Measurements from ENCODE around the gene ATP11A.

Gene ATP11A

GRCh38 chr13:112808377-112809140 is 118.7 kb downstream of the ATP11A start:
- no peak overlapping the region for H2AFZ ChIP-seq (ENCODE audit: insufficient read depth, low read length, poor library complexity)
- no peak overlapping the region for H4K12ac ChIP-seq (ENCODE audit: low read depth, low read length)
- H2BK120ac ChIP-seq (ENCODE audit: insufficient read depth, low read length, poor library complexity): no peak overlapping the region
- H3K9me3 ChIP-seq (ENCODE audit: insufficient read depth, low read depth, low read length): peaks cover 2% of the 10 kb centered on the region
- no peak overlapping the region for H3K14ac ChIP-seq (ENCODE audit: low read length)
- no peak overlapping the region for H3K9ac ChIP-seq (ENCODE audit: low read length)
- no peaks in the 10 kb centered on the region for H3K27me3 ChIP-seq (ENCODE audit: insufficient read depth, low read length)
- H2BK12ac ChIP-seq (ENCODE audit: low read length): no peak overlapping the region
- no peak overlapping the region for H3K4me2 ChIP-seq (ENCODE audit: low read length)
- H3K4ac ChIP-seq (ENCODE audit: low read depth, low read length): no peak overlapping the region
- no peak overlapping the region for H4K8ac ChIP-seq (ENCODE audit: low read depth, low read length)
- no peak overlapping the region for H4K91ac ChIP-seq (ENCODE audit: low read depth, low read length)
- no peak overlapping the region for H3K18ac ChIP-seq (ENCODE audit: low read length)
- no peak overlapping the region for H3K27ac ChIP-seq (ENCODE audit: low read depth, low read length)
- H2BK5ac ChIP-seq (ENCODE audit: low read depth, low read length, poor library complexity): no peak overlapping the region
- no CpG with 5 or more reads among the region's 26 CpGs for WGBS (ENCODE audit: extremely low coverage, insufficient coverage, insufficient read length)
- no peaks in the 10 kb centered on the region for H3K79me2 ChIP-seq (ENCODE audit: control insufficient read depth, insufficient read depth, low read length, poor library complexity)
- DNase-seq: no peak
- no peak overlapping the region for H2AK5ac ChIP-seq (ENCODE audit: low read length)
- peaks cover 0 to 2% of the 10 kb centered on the region in 2 experiments for H3K4me1 ChIP-seq (ENCODE audit: control insufficient read depth in 1 of 2, insufficient read depth in 2 of 2, low read length in 2 of 2)
- H3K36me3 ChIP-seq (ENCODE audit: control insufficient read depth in 1 of 2, insufficient read depth in 2 of 2, low read length in 2 of 2): peaks cover 27 to 30% of the 10 kb centered on the region in 2 experiments
- no peaks in the 10 kb centered on the region for H3K79me1 ChIP-seq (ENCODE audit: low read length)
- no peak overlapping the region for H3K4me3 ChIP-seq (ENCODE audit: low read depth, low read length)
- no peak overlapping the region for H3K23ac ChIP-seq (ENCODE audit: low read length)

DNA sequence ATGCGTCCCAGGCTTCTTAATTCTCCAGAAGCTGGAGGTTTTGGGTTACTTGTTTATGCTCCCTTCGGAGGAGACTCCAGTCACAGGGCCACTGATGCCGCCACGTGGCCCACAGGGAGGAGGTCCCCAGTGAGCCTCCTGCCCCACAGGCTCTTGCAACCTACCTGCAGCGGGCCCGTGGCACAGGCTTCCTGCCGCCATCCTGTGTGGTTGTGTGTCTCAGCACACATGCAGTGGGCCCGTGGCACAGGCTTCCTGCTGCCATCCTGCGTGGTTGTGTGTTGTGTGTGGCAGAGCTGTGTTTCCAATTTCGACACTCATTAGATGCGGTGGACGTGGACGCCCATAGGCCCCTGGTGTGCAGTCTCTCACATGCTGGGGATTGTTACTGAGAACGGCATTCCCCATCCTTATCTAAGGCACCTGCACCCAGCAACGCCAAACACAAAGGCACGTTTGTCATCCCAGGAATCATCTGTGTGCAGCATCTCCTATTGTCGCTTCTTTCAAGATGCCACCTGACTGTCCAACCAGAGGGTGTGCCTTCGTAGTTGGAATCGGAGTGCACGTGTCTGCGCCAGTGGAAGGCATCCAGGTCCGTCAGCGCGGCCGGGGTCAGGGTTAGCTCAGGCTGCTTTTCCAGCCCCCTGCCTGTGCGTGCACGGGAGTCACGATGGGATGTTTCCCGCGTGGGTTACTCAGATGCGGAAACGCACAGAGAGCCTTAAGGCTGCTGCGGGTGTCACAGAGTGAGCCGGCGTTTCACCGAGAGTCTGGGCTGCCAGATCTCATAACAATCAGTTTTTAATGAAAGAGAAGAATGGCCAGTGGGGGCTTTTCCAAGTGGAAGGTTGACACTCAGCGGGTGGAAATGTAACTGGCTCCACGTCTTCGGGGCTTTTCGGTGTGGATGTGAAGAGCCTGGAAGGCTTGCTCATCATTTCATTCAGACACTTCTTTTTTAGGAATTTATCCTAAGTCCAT is 119.8 kb downstream of the ATP11A start:
- H3K36me3 ChIP-seq (ENCODE audit: control insufficient read depth in 1 of 2, insufficient read depth in 2 of 2, low read length in 2 of 2): peaks cover 27 to 31% of the 10 kb centered on the region in 2 experiments
- no peak overlapping the region for H3K9ac ChIP-seq (ENCODE audit: low read length)
- no peak overlapping the region for H2BK12ac ChIP-seq (ENCODE audit: low read length)
- H2BK5ac ChIP-seq (ENCODE audit: low read depth, low read length, poor library complexity): no peak overlapping the region
- no peak overlapping the region for H3K23ac ChIP-seq (ENCODE audit: low read length)
- no CpG with 5 or more reads among the region's 40 CpGs for WGBS (ENCODE audit: extremely low coverage, insufficient coverage, insufficient read length)
- peaks cover 0 to 2% of the 10 kb centered on the region in 2 experiments for H3K4me1 ChIP-seq (ENCODE audit: control insufficient read depth in 1 of 2, insufficient read depth in 2 of 2, low read length in 2 of 2)
- no peak overlapping the region for H3K14ac ChIP-seq (ENCODE audit: low read length)
- H3K4ac ChIP-seq (ENCODE audit: low read depth, low read length): no peak overlapping the region
- no peak overlapping the region for H4K12ac ChIP-seq (ENCODE audit: low read depth, low read length)
- H4K8ac ChIP-seq (ENCODE audit: low read depth, low read length): no peak overlapping the region
- H3K79me1 ChIP-seq (ENCODE audit: low read length): no peaks in the 10 kb centered on the region
- H3K4me3 ChIP-seq (ENCODE audit: low read depth, low read length): peak overlapping the region; percentile 12
- H3K9me3 ChIP-seq (ENCODE audit: insufficient read depth, low read depth, low read length): peaks cover 5% of the 10 kb centered on the region
- no peak overlapping the region for H2AK5ac ChIP-seq (ENCODE audit: low read length)
- no peak overlapping the region for H3K4me2 ChIP-seq (ENCODE audit: low read length)
- H3K18ac ChIP-seq (ENCODE audit: low read length): no peak overlapping the region
- no peak overlapping the region for H3K27ac ChIP-seq (ENCODE audit: low read depth, low read length)
- no peaks in the 10 kb centered on the region for H3K79me2 ChIP-seq (ENCODE audit: control insufficient read depth, insufficient read depth, low read length, poor library complexity)
- H2BK120ac ChIP-seq (ENCODE audit: insufficient read depth, low read length, poor library complexity): no peak overlapping the region
- no peak overlapping the region for H4K91ac ChIP-seq (ENCODE audit: low read depth, low read length)
- DNase-seq: peak; percentile 62 to 88
- no peak overlapping the region for H2AFZ ChIP-seq (ENCODE audit: insufficient read depth, low read length, poor library complexity)
- no peaks in the 10 kb centered on the region for H3K27me3 ChIP-seq (ENCODE audit: insufficient read depth, low read length)

DNA sequence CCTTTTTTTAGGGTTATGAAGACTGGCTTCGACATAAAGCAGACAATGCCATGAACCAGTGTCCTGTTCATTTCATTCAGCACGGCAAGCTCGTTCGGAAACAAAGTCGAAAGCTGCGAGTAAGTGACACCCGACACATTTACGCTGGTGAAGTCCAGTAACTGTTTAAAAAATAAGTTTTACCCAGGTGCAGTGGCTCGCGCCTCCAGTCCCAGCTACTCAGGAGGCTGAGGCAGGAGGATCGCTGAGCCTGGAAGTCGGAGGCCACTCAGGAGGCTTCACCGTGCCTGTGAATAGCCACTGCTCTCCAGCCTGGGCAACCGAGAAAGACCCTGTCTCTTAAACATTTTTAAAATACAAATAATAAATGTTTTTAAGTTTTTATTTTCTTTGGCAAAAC is 120.8 kb downstream of the ATP11A start:
- no peak overlapping the region for H3K4ac ChIP-seq (ENCODE audit: low read depth, low read length)
- H3K36me3 ChIP-seq (ENCODE audit: control insufficient read depth in 1 of 2, insufficient read depth in 2 of 2, low read length in 2 of 2): peaks cover 27 to 34% of the 10 kb centered on the region in 2 experiments
- H2BK120ac ChIP-seq (ENCODE audit: insufficient read depth, low read length, poor library complexity): no peak overlapping the region
- WGBS (ENCODE audit: extremely low coverage, insufficient coverage, insufficient read length): no CpG with 5 or more reads among the region's 14 CpGs
- no peaks in the 10 kb centered on the region for H3K79me1 ChIP-seq (ENCODE audit: low read length)
- H3K4me3 ChIP-seq (ENCODE audit: low read depth, low read length): no peak overlapping the region
- H3K9me3 ChIP-seq (ENCODE audit: insufficient read depth, low read depth, low read length): peaks cover 6% of the 10 kb centered on the region
- H3K27ac ChIP-seq (ENCODE audit: low read depth, low read length): no peak overlapping the region
- H3K9ac ChIP-seq (ENCODE audit: low read length): no peak overlapping the region
- no peak overlapping the region for H3K18ac ChIP-seq (ENCODE audit: low read length)
- H4K8ac ChIP-seq (ENCODE audit: low read depth, low read length): no peak overlapping the region
- H2BK12ac ChIP-seq (ENCODE audit: low read length): no peak overlapping the region
- H3K79me2 ChIP-seq (ENCODE audit: control insufficient read depth, insufficient read depth, low read length, poor library complexity): no peaks in the 10 kb centered on the region
- no peak overlapping the region for H2AFZ ChIP-seq (ENCODE audit: insufficient read depth, low read length, poor library complexity)
- H2AK5ac ChIP-seq (ENCODE audit: low read length): no peak overlapping the region
- H3K14ac ChIP-seq (ENCODE audit: low read length): no peak overlapping the region
- no peaks in the 10 kb centered on the region for H3K27me3 ChIP-seq (ENCODE audit: insufficient read depth, low read length)
- no peak overlapping the region for H4K12ac ChIP-seq (ENCODE audit: low read depth, low read length)
- H4K91ac ChIP-seq (ENCODE audit: low read depth, low read length): no peak overlapping the region
- H3K4me2 ChIP-seq (ENCODE audit: low read length): no peak overlapping the region
- peaks cover 0 to 7% of the 10 kb centered on the region in 2 experiments for H3K4me1 ChIP-seq (ENCODE audit: control insufficient read depth in 1 of 2, insufficient read depth in 2 of 2, low read length in 2 of 2)
- no peak overlapping the region for H2BK5ac ChIP-seq (ENCODE audit: low read depth, low read length, poor library complexity)
- DNase-seq: no peak
- H3K23ac ChIP-seq (ENCODE audit: low read length): no peak overlapping the region

GRCh38 chr13:112812306-112813055 is 122.6 kb downstream of the ATP11A start:
- no peak for DNase-seq
- H2BK5ac ChIP-seq (ENCODE audit: low read depth, low read length, poor library complexity): no peak overlapping the region
- no peak overlapping the region for H3K27ac ChIP-seq (ENCODE audit: low read depth, low read length)
- H3K27me3 ChIP-seq (ENCODE audit: insufficient read depth, low read length): no peaks in the 10 kb centered on the region
- no peak overlapping the region for H2BK120ac ChIP-seq (ENCODE audit: insufficient read depth, low read length, poor library complexity)
- no peak overlapping the region for H3K14ac ChIP-seq (ENCODE audit: low read length)
- H3K4ac ChIP-seq (ENCODE audit: low read depth, low read length): no peak overlapping the region
- no CpG with 5 or more reads among the region's 17 CpGs for WGBS (ENCODE audit: extremely low coverage, insufficient coverage, insufficient read length)
- H4K12ac ChIP-seq (ENCODE audit: low read depth, low read length): no peak overlapping the region
- no peak overlapping the region for H2AFZ ChIP-seq (ENCODE audit: insufficient read depth, low read length, poor library complexity)
- H3K9ac ChIP-seq (ENCODE audit: low read length): no peak overlapping the region
- no peaks in the 10 kb centered on the region for H3K79me1 ChIP-seq (ENCODE audit: low read length)
- H3K18ac ChIP-seq (ENCODE audit: low read length): peak overlapping the region; percentile 41
- no peak overlapping the region for H3K4me2 ChIP-seq (ENCODE audit: low read length)
- H3K9me3 ChIP-seq (ENCODE audit: insufficient read depth, low read depth, low read length): peaks cover 11% of the 10 kb centered on the region
- no peak overlapping the region for H3K23ac ChIP-seq (ENCODE audit: low read length)
- H3K36me3 ChIP-seq (ENCODE audit: control insufficient read depth in 1 of 2, insufficient read depth in 2 of 2, low read length in 2 of 2): peaks cover 30 to 35% of the 10 kb centered on the region in 2 experiments
- H2AK5ac ChIP-seq (ENCODE audit: low read length): no peak overlapping the region
- no peak overlapping the region for H4K8ac ChIP-seq (ENCODE audit: low read depth, low read length)
- H3K4me3 ChIP-seq (ENCODE audit: low read depth, low read length): peak overlapping the region; percentile 42
- H4K91ac ChIP-seq (ENCODE audit: low read depth, low read length): no peak overlapping the region
- H2BK12ac ChIP-seq (ENCODE audit: low read length): no peak overlapping the region
- H3K4me1 ChIP-seq (ENCODE audit: control insufficient read depth in 1 of 2, insufficient read depth in 2 of 2, low read length in 2 of 2): peaks cover 0 to 7% of the 10 kb centered on the region in 2 experiments
- H3K79me2 ChIP-seq (ENCODE audit: control insufficient read depth, insufficient read depth, low read length, poor library complexity): no peaks in the 10 kb centered on the region
